Measurements from ENCODE around the gene RAB40C.

Gene RAB40C

DNA sequence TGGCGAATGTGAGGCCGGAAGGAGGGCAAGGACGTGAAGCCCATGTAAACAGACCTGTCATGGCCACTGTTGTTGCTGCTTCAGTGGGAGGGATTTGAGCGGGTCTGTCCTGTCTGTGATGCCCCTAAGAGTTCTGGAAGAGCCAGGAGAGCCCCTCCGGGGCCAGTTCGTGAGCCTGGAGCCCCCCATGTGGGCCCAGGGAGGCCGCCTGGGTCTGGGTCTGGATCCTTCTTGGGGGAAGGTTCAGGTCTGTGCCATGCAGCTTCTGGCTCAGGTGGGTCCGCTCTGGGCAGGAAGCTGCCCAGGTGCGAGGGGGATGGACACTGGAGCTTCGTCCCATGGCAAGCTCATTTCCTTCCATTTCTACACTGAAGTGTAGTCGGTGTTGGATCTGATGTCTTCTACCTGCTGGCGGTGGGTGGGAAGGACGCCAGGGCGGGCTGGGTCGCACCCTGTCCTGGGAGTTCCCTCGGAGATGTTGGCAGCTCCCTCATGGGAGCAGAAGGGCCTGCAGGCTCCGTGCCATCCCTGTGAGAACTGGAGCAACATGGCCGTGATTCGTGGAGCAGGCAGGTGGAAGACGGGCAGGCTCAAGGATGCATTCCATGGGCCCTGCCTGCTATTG lies 29.7 kb downstream of the RAB40C start:
- DNase-seq, result no peak

DNA sequence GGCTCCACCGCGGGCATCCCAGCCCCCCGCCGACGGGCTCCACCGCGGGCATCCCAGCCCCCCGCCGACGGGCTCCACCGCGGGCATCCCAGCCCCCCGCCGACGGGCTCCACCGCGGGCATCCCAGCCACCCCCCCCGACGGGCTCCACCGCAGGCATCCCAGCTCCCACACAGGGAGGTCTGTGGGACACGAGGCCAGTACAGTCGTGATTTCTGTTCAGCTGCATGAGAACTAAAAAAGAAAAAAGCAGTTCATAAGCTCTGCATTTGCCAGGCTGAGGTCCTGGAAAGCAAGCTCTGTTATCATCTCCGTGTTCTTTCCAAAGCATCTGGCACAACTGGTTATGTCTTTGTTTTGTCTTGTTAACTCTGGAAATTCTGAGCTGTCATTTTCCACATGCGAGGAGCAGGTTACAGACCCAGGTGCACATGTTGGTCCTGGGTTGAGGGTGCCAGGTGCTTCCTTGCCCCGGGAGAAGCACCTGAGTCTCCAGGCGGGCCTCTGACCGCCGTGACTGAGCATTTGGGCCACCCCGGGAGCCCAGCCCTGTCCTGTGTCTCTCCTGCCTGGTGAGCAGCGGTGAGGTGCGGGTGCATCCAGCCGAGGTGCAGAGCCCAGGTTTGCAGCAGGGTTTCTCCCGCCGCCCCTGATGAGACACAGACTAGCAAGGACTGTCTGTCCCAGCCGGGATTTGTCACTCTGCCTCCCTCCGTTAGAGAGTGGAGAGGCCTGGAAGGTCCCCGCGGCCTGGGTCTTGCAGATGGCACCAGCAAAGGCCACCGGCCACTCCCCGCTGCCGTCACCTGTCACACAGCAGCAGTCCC lies 31.0 kb downstream of the RAB40C start:
- DNase-seq, result no peak

DNA sequence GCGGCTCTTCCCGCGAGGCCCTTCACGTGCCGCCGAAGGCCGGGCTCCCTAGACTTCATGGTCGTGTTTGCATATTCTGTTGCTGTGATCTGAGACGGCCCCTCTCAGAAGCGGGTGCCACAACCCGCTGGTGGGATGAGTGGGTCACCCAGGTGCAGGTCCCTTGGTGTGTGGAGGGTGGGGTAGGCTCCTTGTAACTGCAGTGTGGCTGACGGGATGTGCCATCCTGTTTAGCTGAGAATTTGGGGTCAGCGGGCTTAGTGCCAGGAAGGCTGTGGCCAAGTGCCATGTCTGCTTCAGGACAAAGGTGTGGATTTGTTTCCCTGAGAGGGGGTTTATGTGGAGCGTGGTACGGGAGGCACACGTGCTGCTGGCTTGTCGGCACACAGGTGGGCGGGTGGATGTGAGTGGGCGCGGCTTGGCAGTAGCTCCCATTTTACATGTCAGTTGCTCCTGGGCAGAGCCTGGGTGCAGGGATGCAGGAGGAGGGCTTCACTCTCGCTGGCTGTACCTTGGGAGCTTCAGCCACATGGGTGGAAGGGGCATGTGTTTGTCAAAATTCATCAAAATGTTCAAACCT lies 31.8 kb downstream of the RAB40C start:
- peak; percentile 40 for DNase-seq

DNA sequence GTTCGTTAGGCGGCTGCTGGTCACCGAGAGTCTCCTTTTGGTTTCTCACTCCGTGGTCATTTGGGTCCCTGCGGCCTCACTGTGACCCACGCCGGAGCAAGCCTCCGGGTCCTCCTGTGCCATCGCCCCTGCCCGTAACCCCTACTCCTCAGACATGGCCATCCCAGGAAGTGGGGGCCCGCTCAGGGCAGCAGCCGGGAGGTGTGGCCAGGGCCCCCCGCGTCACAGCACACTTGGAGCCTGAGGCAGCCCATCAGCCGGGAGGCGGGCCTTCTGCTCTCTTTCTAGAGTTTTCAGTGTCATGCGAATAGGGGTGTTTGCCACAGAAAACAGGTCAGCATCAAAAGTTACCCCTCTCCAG lies 33.0 kb downstream of the RAB40C start:
- no peak for DNase-seq

DNA sequence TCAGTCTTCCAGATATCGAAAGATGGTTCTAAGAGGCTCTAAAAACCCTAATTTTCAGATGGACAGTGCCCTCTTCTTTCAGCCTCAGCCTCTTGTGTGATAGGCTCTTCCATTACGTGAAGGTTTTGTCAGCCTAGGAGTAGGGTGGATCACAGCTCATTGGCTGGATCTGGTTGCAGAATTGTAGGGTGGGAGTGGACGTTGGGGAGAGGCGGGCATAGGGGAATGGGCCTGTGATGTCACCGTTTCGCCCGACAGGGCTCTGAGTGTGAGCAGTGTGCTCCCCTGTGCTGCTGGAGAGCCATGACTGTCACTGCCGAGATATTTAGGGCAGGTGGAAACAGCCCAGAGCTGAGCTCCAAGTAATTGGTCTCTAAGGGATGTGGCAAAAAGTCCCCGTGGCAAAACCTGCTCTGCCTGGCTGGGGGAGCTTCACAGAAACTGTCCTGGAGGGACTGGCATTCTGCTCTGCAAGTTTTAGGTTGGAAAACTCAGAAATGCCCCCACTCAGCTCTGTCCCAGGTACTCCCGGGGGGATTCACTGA lies 34.7 kb downstream of the RAB40C start:
- DNase-seq, result no peak

DNA sequence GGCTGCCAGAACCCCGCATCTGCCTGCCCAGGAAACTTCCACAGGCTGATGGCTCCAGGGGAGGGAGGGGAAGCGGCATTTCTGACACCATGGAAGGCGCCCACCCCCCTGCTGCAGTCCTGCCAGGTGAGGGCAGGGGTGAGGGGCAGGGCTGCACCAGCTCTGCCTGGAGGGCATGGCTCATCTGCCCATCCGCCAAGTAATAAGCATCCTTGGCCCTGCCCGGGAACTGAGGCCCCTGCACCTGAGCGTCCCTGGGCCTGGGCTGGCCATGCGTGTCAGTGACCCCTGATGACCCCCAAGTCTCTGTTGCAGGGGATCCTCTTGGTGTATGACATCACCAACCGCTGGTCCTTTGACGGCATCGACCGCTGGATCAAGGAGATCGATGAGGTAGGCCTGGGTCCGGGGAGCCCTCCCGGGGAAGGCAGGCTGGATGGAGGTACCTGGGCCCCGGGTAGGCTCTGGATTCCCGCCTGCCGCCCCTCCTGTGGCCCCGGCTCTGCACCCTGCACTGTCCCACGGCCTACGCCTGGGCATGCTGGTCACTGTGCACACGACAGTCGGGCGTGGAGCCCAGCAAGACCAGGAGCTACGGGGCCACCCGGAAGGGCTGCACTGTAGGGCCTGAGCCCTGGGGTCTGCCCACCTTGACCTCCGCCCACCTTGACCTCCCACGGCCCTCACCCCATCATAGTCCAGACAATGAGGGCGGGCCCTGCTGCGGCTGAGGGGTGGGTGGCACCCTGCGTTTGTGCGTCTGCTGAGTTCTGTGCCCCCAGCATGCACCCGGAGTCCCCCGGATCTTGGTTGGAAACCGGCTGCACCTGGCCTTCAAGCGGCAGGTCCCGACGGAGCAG lies 35.5 kb downstream of the RAB40C start:
- no peak for DNase-seq

DNA sequence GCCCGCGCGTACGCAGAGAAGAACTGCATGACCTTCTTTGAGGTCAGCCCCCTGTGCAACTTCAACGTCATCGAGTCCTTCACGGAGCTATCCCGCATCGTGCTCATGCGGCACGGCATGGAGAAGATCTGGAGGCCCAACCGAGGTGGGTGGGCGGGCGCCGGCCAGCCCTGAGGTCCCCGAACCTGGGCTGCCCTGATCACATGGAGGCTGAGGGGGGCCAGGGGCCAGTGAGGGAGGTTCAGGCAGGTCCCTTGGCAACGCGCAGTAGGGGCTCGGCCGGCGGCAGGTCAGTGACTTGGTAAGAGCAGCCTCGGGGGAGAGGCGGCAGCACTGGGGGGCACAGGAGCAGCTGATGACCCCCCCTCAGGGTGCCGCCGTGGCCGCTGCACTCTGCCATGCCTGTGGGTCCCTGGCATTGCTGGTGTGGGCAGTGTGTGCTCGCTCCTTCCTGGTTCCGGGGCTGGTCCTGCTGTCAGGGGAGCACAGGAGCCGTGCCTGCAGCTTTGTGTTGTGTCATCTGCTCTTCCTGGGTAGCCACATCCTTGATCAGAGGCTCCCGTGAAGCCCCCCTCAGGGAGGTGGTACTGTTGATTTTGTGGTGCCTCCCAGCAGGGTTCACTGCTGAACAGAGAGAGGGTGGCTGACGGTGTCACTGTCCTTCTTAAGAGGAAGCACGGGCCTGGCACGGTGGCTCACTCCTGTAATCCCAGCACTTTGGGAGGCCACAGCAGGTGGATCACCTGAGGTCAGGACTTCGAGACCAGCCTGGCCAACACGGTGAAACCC lies 36.3 kb downstream of the RAB40C start:
- no peak for DNase-seq

DNA sequence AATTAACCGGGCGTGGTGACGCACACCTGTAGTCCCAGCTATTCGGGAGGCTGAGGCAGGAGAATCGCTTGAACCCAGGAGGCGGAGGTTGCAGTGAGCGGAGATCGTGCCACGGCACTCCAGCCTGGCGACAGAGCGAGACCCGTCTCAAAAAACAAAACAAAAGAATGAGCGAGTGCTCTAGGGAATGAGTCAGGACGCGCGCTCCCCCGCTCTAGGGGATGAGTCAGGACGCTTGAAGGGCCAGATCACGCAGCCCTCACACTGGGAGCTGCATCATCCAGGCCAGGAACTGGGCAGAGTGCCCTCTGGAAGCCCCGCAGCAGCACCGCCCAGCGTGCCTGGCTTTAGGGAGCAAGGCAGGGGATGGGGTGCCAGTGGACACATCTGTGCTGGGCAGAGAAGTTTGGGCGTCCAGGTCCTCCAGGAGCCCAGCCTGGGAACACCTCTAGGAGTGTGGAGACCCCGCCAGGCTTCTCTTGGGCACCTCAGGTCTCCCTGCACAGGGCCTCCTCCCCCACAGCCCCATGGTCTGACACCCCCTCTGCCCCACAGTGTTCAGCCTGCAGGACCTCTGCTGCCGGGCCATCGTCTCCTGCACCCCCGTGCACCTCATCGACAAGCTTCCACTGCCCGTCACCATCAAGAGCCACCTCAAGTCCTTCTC lies 37.1 kb downstream of the RAB40C start:
- DNase-seq, result no peak

DNA sequence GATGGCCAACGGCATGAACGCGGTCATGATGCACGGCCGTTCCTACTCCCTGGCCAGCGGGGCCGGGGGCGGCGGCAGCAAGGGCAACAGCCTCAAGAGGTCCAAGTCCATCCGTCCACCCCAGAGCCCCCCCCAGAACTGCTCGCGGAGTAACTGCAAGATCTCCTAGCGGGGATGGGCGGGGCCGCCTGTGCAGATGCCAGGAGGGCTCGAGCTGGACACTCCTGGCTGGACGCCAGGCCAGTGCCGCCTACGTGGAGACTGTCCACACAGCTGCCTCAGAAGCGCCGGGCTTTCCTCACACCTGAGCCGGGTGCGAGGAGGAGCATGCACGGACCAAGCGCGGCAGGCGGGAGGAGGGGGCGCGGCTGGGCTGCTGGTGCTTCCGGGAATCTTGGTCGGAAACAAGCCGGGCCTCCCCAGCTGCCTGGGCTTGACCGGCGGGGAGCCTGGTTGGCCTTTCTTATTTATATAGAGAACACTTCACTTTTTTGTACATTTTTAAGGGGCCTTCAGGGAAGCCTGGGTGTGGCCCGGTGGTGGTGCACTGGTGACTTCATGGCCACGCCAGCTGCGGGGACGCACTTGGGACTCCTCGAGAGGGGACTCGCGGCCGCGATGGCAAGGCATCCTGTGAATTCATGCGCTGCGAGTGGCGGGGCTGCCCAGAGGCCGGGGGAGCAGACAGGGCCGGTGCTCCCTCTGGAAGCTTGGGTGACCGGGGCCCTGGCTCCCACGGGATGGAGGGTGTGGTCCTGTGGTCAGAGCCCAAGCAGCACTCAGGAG lies 37.8 kb downstream of the RAB40C start:
- no peak for DNase-seq

DNA sequence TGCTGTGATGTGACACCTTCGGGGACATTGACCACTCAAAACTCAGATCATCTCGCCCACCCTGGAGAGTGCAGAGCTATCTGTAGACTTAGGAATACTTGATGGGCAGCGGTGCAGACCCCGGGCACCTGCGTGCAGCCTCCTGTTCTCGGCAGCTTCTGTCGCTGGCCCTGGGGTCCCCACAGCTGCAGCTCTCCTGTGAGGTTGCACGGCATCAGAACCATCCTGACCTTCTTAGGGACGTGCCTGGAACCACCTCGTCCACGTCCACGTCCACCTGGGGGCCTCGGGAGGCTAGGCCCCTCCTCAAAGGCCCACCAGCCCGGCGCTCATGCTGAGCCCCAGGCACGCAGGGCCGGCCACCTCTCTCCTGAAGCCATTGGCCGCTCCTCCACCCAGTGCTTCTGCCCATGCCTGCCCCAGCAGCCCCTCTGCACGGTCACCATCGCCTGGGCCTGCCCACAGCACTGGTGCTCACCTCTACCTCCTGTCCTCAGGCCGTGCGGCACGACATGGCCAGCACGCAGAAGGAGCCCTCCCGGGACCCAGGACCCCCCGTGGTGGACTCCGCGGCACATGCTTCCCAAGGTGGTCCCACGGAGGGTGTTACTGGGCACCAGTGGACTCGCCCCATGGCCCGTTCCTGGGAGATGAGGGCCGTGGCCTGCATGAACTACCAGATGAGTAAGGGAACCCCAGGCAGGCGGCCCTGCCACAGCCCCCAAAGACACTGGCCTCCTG lies 38.6 kb downstream of the RAB40C start:
- no peak for DNase-seq

DNA sequence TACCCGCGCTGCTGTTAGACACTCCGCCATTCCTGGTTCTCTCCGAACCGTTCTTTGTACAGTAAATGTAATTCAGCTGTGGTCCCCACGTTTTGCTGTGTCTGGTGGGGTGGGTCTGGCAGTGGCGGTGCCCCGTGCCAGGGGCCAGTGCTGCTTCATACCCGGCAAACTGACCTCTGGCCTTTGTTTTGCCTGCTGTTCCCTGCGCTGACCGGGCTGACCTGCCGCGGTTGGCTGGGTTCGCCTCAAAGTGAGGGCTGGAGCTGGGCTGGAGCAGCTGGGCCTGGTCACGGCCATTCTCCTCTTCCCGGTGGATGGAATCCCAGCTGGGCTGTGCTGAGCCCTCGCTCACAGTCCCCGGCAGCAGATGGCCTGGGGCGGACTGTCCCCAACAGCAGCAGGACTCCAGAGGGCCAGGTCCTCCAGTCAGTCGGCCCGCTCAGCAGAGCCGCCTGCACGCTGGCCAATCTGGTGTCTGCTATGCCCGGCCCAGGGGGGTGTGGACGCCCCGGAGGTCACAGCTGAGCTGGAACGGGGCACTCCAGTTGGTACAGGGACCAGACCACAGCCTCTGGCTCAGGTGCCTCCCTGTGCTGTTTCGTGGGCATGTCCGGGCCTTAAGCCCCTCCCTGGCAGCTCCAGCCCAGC lies 39.4 kb downstream of the RAB40C start:
- no peak for DNase-seq

DNA sequence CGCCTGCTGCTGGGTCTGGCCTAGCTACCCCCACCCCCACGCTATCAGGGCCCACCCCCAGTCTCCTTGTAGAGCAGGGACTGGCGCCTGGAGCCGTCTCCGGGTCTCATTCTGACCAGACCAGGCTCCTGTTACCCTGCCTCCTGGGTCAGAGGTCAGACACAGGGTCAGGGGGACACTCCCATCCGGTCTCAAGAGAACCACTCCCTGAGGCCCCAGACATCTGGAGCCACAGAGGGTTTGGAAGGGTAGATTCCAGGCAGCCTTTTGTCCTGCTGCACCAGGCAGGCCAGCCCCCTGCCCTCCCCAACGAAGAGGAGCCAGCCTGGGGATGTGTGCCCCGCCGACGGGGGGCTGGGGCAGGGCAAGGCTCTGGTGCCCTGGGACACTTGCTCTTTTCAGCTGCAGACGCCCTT lies 40.0 kb downstream of the RAB40C start:
- DNase-seq, result no peak

DNA sequence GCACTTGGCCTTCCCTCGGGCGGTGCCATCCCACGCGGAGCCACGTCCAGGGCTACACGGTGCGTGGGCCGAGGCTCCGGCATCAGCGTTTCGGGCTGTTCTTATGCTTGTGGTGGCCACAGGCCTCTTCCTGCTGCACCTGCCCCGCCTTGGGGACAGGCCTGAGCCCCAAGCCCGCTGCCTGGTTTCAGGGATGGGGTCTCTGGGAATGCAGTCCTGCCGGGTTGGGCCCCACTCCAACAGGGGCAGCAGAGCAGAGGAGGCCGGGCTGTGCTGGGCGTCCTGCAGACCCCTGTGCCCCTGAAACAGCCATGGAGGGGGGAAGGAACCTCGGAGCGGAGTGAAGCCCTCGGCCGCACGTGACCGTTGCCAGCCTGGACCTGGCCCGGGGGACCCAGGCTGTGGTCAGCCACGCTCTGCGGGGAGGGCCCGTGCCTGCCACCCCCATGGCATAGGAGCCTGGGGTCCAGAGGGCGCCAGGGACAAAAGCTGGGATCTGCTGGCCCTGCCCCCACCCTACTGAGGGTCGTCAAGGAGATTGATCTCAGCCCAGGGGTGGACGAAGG lies 40.5 kb downstream of the RAB40C start:
- DNase-seq, result no peak

DNA sequence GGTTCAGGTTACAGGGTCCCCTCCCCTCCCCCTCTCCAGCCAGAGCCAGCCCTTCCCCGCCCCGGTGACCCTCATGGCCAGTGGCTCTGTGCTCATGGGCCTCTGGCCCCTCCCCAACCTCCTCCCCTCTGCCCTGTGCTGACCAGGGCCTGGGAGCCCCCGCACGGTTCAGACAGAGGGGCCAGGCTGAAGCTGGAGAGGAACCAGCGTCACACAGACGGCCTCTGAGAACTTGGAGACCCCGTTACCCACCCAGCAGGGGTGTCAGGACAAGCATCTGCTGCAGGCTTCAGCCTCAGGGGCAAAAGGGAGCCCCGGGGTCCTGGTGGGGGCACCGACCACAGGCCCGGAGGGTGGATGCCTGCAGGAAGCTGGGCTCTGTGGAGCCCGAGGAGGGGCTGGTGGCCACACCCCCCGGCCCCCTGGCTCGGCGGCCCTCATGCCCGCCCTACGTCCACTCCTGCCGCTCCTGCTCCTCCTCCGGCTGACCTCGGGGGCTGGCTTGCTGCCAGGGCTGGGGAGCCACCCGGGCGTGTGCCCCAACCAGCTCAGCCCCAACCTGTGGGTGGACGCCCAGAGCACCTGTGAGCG lies 41.0 kb downstream of the RAB40C start, which contains the start of gene WFIKKN1:
Gene WFIKKN1 (plus strand): TSS at position 171 of the 591 bp plus-strand sequence. CDS start 269 bp downstream, at position 440.
- DNase-seq, result no peak

DNA sequence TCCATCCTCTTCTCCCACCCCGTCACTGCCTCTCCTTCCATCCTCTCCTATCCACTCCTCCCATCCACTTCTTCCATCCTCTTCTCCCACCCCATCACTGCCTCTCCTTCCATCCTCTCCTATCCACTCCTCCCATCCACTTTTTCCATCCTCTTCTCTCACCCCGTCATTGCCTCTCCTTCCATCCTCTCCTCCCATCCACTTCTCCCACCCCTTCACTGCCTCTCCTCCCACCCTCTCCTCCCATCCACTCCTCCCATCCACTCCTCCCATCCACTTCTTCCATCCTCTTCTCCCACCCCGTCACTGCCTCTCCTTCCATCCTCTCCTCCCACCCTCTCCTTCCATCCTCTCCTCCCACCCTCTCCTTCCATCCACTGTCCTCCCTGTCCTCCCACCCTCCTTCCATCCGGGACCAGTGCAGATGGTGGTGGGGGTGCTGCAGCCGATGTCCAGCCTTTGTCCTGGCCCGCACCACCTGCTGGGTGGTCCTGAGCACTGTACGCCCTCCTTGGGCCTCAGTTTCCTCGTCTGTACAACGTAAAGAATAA lies 42.0 kb downstream of the RAB40C start:
- no peak for DNase-seq

DNA sequence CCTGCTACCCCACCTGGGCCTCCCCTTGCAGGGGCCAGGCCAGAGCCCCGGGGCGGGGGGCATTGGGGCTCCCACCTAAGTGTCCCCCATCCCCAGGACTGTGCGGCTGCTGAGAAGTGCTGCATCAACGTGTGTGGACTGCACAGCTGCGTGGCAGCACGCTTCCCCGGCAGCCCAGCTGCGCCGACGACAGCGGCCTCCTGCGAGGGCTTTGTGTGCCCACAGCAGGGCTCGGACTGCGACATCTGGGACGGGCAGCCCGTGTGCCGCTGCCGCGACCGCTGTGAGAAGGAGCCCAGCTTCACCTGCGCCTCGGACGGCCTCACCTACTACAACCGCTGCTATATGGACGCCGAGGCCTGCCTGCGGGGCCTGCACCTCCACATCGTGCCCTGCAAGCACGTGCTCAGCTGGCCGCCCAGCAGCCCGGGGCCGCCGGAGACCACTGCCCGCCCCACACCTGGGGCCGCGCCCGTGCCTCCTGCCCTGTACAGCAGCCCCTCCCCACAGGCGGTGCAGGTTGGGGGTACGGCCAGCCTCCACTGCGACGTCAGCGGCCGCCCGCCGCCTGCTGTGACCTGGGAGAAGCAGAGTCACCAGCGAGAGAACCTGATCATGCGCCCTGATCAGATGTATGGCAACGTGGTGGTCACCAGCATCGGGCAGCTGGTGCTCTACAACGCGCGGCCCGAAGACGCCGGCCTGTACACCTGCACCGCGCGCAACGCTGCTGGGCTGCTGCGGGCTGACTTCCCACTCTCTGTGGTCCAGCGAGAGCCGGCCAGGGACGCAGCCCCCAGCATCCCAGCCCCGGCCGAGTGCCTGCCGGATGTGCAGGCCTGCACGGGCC lies 42.8 kb downstream of the RAB40C start:
- no peak for DNase-seq

DNA sequence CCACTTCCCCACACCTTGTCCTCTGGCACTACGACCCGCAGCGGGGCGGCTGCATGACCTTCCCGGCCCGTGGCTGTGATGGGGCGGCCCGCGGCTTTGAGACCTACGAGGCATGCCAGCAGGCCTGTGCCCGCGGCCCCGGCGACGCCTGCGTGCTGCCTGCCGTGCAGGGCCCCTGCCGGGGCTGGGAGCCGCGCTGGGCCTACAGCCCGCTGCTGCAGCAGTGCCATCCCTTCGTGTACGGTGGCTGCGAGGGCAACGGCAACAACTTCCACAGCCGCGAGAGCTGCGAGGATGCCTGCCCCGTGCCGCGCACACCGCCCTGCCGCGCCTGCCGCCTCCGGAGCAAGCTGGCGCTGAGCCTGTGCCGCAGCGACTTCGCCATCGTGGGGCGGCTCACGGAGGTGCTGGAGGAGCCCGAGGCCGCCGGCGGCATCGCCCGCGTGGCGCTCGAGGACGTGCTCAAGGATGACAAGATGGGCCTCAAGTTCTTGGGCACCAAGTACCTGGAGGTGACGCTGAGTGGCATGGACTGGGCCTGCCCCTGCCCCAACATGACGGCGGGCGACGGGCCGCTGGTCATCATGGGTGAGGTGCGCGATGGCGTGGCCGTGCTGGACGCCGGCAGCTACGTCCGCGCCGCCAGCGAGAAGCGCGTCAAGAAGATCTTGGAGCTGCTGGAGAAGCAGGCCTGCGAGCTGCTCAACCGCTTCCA lies 43.6 kb downstream of the RAB40C start:
- DNase-seq, result no peak
